Measurements from ENCODE around the gene RAB36. TPM values are rescaled to one million over a fixed set of nuclear protein-coding genes. Genes with fewer than 3 reads are reported as not detected.

Gene RAB36
- total and polyA plus RNA-seq, 9 of the 15 experiments (the other 6 are each of a cell fraction or from before 2014, with no cell fraction given) = 0.04 to 0.50 (median 0.08) TPM; not detected in 3

DNA sequence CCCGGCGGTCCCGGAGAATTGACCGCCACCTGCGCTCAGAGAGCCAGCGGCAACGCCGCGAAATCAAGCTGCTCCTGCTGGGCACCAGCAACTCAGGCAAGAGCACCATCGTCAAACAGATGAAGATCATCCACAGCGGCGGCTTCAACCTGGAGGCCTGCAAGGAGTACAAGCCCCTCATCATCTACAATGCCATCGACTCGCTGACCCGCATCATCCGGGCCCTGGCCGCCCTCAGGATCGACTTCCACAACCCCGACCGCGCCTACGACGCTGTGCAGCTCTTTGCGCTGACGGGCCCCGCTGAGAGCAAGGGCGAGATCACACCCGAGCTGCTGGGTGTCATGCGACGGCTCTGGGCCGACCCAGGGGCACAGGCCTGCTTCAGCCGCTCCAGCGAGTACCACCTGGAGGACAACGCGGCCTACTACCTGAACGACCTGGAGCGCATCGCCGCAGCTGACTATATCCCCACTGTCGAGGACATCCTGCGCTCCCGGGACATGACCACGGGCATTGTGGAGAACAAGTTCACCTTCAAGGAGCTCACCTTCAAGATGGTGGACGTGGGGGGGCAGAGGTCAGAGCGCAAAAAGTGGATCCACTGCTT, 49.4 kb upstream of the RAB36 start (continued):
- TF ChIP-seq, protein P1, sequence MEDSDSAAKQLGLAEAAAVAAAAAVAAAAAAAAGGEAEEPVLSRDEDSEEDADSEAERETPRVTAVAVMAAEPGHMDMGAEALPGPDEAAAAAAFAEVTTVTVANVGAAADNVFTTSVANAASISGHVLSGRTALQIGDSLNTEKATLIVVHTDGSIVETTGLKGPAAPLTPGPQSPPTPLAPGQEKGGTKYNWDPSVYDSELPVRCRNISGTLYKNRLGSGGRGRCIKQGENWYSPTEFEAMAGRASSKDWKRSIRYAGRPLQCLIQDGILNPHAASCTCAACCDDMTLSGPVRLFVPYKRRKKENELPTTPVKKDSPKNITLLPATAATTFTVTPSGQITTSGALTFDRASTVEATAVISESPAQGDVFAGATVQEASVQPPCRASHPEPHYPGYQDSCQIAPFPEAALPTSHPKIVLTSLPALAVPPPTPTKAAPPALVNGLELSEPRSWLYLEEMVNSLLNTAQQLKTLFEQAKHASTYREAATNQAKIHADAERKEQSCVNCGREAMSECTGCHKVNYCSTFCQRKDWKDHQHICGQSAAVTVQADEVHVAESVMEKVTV (CRISPR knock-in tag; IDR thresholded peaks at IDR 0.05) = no peak
- TF ChIP-seq JUNB (CRISPR knock-in tag; conservative IDR thresholded peaks at IDR 0.05) = no peak
- TF ChIP-seq ZNF146 (CRISPR knock-in tag; IDR thresholded peaks at IDR 0.05; ENCODE audit: unreplicated experiment) = no peak
- no peak for TF ChIP-seq ZNF212 (CRISPR knock-in tag; IDR thresholded peaks at IDR 0.05)
- no peak for TF ChIP-seq NR2C1 (IDR thresholded peaks at IDR 0.05)
- TF ChIP-seq NR2C1 (tag; IDR thresholded peaks at IDR 0.05) = no peak
- TF ChIP-seq HIVEP1 (CRISPR knock-in tag; IDR thresholded peaks at IDR 0.05) = no peak
- TF ChIP-seq ZNF12 (CRISPR knock-in tag; IDR thresholded peaks at IDR 0.05) = no peak
- no peak for TF ChIP-seq KDM1A (IDR thresholded peaks at IDR 0.05)
- TF ChIP-seq MECOM (CRISPR knock-in tag; IDR thresholded peaks at IDR 0.05) = no peak
- TF ChIP-seq CBX3 (IDR thresholded peaks at IDR 0.05; ENCODE audit: borderline replicate concordance in 1 of 2, low read length in 2 of 2) = no peak
- TF ChIP-seq CHD1 (IDR thresholded peaks at IDR 0.05; ENCODE audit: low read length) = no peak
- TF ChIP-seq SMAD1 (IDR thresholded peaks at IDR 0.05; ENCODE audit: low read depth, low read length, partially characterized antibody) = peak; percentile 7
- TF ChIP-seq ZNF311 (CRISPR knock-in tag; IDR thresholded peaks at IDR 0.05) = no peak
- TF ChIP-seq, protein P2, sequence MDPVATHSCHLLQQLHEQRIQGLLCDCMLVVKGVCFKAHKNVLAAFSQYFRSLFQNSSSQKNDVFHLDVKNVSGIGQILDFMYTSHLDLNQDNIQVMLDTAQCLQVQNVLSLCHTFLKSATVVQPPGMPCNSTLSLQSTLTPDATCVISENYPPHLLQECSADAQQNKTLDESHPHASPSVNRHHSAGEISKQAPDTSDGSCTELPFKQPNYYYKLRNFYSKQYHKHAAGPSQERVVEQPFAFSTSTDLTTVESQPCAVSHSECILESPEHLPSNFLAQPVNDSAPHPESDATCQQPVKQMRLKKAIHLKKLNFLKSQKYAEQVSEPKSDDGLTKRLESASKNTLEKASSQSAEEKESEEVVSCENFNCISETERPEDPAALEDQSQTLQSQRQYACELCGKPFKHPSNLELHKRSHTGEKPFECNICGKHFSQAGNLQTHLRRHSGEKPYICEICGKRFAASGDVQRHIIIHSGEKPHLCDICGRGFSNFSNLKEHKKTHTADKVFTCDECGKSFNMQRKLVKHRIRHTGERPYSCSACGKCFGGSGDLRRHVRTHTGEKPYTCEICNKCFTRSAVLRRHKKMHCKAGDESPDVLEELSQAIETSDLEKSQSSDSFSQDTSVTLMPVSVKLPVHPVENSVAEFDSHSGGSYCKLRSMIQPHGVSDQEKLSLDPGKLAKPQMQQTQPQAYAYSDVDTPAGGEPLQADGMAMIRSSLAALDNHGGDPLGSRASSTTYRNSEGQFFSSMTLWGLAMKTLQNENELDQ (CRISPR knock-in tag; IDR thresholded peaks at IDR 0.05; ENCODE audit: borderline replicate concordance) = no peak
- TF ChIP-seq JUND (IDR thresholded peaks at IDR 0.05; ENCODE audit: borderline replicate concordance, low read depth, low read length) = no peak
- TF ChIP-seq JUND (tag; IDR thresholded peaks at IDR 0.05; ENCODE audit: borderline replicate concordance, low read depth, low read length) = no peak
- TF ChIP-seq ATF1 (CRISPR knock-in tag; IDR thresholded peaks at IDR 0.05) = 0 out of 2 replicates have a peak, but pooled peaks have one; percentile 31
- no peak for TF ChIP-seq ATF1 (tag; IDR thresholded peaks at IDR 0.05)
- TF ChIP-seq JUN (IDR thresholded peaks at IDR 0.05; ENCODE audit: borderline replicate concordance, low read depth, low read length) = no peak
- no peak for TF ChIP-seq JUN (CRISPR knock-in tag; IDR thresholded peaks at IDR 0.05; ENCODE audit: borderline replicate concordance)
- TF ChIP-seq KAT7 (CRISPR knock-in tag; IDR thresholded peaks at IDR 0.05; ENCODE audit: borderline replicate concordance) = no peak
- TF ChIP-seq MIER1 (IDR thresholded peaks at IDR 0.05; ENCODE audit: low read depth) = no peak
- no peak for TF ChIP-seq ZNF224 (CRISPR knock-in tag; IDR thresholded peaks at IDR 0.05)
- TF ChIP-seq OTX1 (CRISPR knock-in tag; IDR thresholded peaks at IDR 0.05) = no peak
- TF ChIP-seq EZH2 (IDR thresholded peaks at IDR 0.05; ENCODE audit: borderline replicate concordance, low read depth, low read length) = no peak
- no peak for TF ChIP-seq ZNF583 (CRISPR knock-in tag; IDR thresholded peaks at IDR 0.05)

All from K562 (cell line).